HEK293T (cell line): ENCODE data around the gene FZD2.
A peak's percentile ranks its signal among the peaks of the same experiment; 100 is the strongest.
"Not testable (repeated sequence)": the region's sequence is repeated elsewhere in the genome, so short reads cannot be mapped to it uniquely, and the experiment has no call there.

Source experiments
- CTCF ChIA-PET: fragments of 350-600 bp; formaldehyde crosslinking; extraction: SDS; loops from one replicate; lab custom pipeline; 2021; ENCODE audit warnings: antibody characterized with exemption, inconsistent platforms; lab: Yijun Ruan, JAX
- POLR2A ChIA-PET: fragments of 350-600 bp; formaldehyde crosslinking; extraction: SDS; loops from one replicate; lab custom pipeline; 2020; ENCODE audit warnings: antibody characterized with exemption, inconsistent platforms; lab: Yijun Ruan, JAX
- DNase-seq: peaks from one replicate; pipeline ENCODE4 v3.0.0; 2012; ENCODE audit warnings: mixed read lengths; ENCODE audit errors: extremely low spot score
- ARNT ChIP-seq: fragments of 450-650 bp; IDR thresholded peaks from 2 replicates; pipeline ENCODE4 v1.6.1; 2017; ENCODE audit warnings: mild to moderate bottlenecking
- BHLHE40 ChIP-seq: fragments of 450-650 bp; IDR thresholded peaks from 2 replicates; pipeline ENCODE4 v1.6.1; 2016; ENCODE audit warnings: mild to moderate bottlenecking, moderate library complexity, borderline replicate concordance
- CTBP1 ChIP-seq: fragments of 450-650 bp; IDR thresholded peaks from 2 replicates; pipeline ENCODE4 v1.6.1; 2016; ENCODE audit warnings: borderline replicate concordance
- ELF4 ChIP-seq: fragments of 450-650 bp; IDR thresholded peaks from 2 replicates; pipeline ENCODE4 v1.6.1; 2017; ENCODE audit warnings: antibody characterized with exemption
- FOXA1 ChIP-seq: fragments of 450-650 bp; IDR thresholded peaks from 2 replicates; pipeline ENCODE4 v1.6.1; 2016; ENCODE audit warnings: mild to moderate bottlenecking
- FOXK2 ChIP-seq: fragments of 450-650 bp; IDR thresholded peaks from 2 replicates; pipeline ENCODE4 v1.6.1; 2016; ENCODE audit warnings: mild to moderate bottlenecking
- FOXM1 ChIP-seq: fragments of 450-650 bp; IDR thresholded peaks from 2 replicates; pipeline ENCODE4 v1.6.1; 2017; ENCODE audit warnings: mild to moderate bottlenecking, borderline replicate concordance
- HDGF ChIP-seq: fragments of 450-650 bp; IDR thresholded peaks from 2 replicates; pipeline ENCODE4 v1.6.1; 2017; ENCODE audit warnings: antibody characterized with exemption, borderline replicate concordance
- L3MBTL2 ChIP-seq: fragments of 450-650 bp; conservative IDR thresholded peaks from 2 replicates; pipeline ENCODE4 v1.6.1; 2016; ENCODE audit warnings: mild to moderate bottlenecking
- LEF1 ChIP-seq: fragments of 450-650 bp; IDR thresholded peaks from 2 replicates; pipeline ENCODE4 v1.6.1; 2017; ENCODE audit warnings: mild to moderate bottlenecking, borderline replicate concordance
- NFRKB ChIP-seq: fragments of 450-650 bp; IDR thresholded peaks from 2 replicates; pipeline ENCODE4 v1.6.1; 2016; ENCODE audit warnings: mild to moderate bottlenecking, moderate library complexity
- SP1 ChIP-seq: fragments of 450-650 bp; IDR thresholded peaks from 2 replicates; pipeline ENCODE4 v1.6.1; 2017
- SUZ12 ChIP-seq: fragments of 450-650 bp; IDR thresholded peaks from 2 replicates; pipeline ENCODE4 v1.6.1; 2016; ENCODE audit warnings: mild to moderate bottlenecking
- TARDBP ChIP-seq: fragments of 450-650 bp; IDR thresholded peaks from 2 replicates; pipeline ENCODE4 v1.6.1; 2016
- ZNF384 ChIP-seq: fragments of 450-650 bp; IDR thresholded peaks from 2 replicates; pipeline ENCODE4 v1.6.1; 2016
- TF ChIP-seq, protein P1 (sequence below): fragments of 450-650 bp; IDR thresholded peaks from 2 replicates; pipeline ENCODE4 v1.6.1; 2016

The FZD2 gene

DNA sequence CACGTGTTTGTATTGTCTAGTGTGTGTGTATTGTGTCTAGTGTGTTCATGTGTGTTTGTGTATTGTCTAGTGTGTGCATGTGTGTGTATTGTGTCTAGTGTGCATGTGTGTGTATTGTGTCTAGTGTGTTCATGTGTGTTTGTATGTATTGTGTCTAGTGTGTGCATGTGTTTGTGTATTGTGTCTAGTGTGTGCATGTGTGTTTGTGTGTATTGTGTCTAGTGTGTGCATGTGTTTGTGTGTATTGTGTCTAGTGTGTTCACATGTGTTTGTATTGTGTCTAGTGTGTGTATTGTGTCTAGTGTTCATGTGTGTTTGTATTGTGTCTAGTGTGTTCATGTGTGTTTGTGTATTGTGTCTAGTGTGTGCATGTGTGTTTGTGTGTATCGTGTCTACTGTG is 33.5 kb downstream of the FZD2 start:
- CTCF ChIA-PET, DNase-seq: not testable (repeated sequence)
- 0 out of 2 replicates have a peak, but pooled peaks have one; percentile 18 for TF ChIP-seq TARDBP

DNA sequence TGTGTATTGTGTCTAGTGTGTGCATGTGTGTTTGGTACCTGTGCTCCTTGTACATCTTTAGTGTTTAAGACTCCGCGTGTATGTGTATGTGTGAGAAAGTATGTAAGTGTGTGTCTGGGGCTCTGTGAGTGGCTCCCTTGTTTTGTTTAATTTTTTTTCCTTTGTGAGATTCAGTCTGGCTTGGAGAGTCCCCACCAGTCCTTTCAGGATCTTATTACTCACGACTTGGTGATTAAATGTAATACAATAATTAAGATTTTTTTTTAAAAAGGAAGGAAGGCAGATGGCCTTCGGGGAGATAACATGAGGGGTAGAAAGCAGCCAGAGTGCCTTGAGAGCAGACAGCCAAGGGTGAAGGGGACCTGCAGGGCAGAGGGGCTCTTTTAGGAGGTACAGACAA is 33.9 kb downstream of the FZD2 start:
- DNase-seq: no peak
- ChIA-PET CTCF (no interaction called here), POLR2A (no interaction called here)
- TF ChIP-seq ELF4: no peak
- no peak for TF ChIP-seq LEF1
- no peak for TF ChIP-seq FOXM1
- no peak for TF ChIP-seq BHLHE40
- TF ChIP-seq, protein P1, sequence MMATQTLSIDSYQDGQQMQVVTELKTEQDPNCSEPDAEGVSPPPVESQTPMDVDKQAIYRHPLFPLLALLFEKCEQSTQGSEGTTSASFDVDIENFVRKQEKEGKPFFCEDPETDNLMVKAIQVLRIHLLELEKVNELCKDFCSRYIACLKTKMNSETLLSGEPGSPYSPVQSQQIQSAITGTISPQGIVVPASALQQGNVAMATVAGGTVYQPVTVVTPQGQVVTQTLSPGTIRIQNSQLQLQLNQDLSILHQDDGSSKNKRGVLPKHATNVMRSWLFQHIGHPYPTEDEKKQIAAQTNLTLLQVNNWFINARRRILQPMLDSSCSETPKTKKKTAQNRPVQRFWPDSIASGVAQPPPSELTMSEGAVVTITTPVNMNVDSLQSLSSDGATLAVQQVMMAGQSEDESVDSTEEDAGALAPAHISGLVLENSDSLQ: no peak
- no peak for TF ChIP-seq L3MBTL2
- no peak for TF ChIP-seq ARNT
- no peak for TF ChIP-seq FOXA1
- TF ChIP-seq ZNF384: no peak
- no peak for TF ChIP-seq NFRKB
- no peak for TF ChIP-seq SUZ12
- TF ChIP-seq FOXK2: no peak
- no peak for TF ChIP-seq HDGF
- TF ChIP-seq CTBP1: no peak
- no peak for TF ChIP-seq TARDBP

More for the DNA sequence above, 33.5 kb downstream of the FZD2 start:
- POLR2A ChIA-PET: not testable (repeated sequence)

DNA sequence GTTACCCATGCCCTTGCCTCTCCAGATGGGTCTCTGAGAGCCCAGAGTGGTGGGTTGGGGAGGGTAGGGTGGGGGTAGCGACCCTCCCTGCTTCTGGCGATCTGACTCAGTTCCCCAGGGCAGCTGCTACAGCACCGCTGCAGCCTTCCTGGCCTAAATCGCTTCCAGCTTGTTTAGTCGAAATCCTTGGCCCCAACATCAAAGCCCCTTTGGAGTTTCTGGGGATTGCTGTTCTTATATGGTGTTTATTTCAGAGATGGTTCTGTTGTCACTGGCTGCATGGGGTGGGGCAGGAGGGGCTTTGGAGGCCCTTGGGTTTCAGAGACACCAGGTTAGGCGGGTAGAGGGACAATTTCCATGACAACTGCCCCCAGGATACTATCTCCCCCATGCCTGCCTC is 35.9 kb downstream of the FZD2 start:
- ChIA-PET CTCF (no interaction called here), POLR2A (no interaction called here)
- no peak for TF ChIP-seq LEF1
- TF ChIP-seq FOXK2: no peak
- TF ChIP-seq L3MBTL2: no peak
- TF ChIP-seq, protein P1: no peak
- no peak for TF ChIP-seq BHLHE40
- TF ChIP-seq CTBP1: no peak
- TF ChIP-seq HDGF: no peak
- TF ChIP-seq NFRKB: no peak
- TF ChIP-seq TARDBP: no peak
- no peak for DNase-seq

DNA sequence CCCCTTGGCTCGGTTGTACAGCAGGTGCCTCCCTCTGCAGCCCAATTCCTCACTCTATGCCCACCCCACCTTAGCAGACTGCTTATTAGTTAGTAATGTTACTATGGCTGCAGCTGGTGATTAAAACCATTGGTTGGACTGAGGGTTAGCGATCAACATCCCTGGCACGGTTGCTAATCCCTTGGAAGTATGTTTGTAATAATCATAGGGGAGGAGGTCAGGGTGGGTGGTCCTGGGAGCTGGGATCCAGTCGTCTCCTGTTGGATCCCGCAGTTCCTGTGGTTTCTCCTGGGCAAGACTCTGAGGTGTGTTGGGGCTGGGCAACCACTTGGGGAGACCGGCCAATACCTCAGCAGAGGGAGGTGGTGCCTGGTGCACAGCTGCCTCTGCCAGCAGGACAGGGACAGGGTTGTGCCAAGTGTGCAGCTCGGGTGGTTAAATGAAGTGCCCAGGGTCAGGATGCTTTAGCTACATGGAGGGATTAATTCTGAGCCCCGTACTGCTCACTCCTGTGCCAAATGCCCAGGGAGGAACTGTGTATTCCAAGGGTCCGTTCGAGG is 38.0 kb downstream of the FZD2 start:
- TF ChIP-seq CTBP1: no peak
- no peak for TF ChIP-seq FOXM1
- TF ChIP-seq HDGF: no peak
- no peak for TF ChIP-seq FOXA1
- no peak for TF ChIP-seq L3MBTL2
- no peak for TF ChIP-seq SP1
- no peak for TF ChIP-seq ZNF384
- no peak for TF ChIP-seq ARNT
- TF ChIP-seq SUZ12: no peak
- no peak for TF ChIP-seq ELF4
- no peak for TF ChIP-seq BHLHE40
- no peak for TF ChIP-seq NFRKB
- TF ChIP-seq, protein P1: no peak
- TF ChIP-seq LEF1: no peak
- ChIA-PET CTCF (no interaction called here), POLR2A (interaction anchor here (1.0 kb wide), 1 partner anchor 38 kb away, joined by 5 read pairs; the partner anchor contains the start of gene FZD2)
- DNase-seq: no peak

DNA sequence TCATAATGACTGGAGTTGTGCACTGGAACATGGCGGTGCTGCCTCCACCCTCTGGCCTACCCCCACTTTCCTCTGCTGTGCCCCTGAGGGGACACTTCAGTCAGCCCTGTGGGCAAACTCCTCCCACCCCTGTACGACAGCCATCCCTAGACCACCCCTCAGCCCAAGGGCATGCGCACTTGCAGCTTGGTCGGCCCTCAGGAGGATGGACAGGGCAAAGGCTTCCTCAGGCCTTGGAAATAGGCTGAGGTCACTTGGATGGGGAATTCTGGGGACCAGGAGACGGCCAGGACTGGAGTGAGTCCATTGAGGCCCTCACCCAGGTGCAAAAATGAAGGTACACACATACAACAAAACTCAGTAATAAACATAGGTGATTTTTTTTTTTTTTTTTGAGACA is 41.0 kb downstream of the FZD2 start:
- POLR2A ChIA-PET: no interaction called here
- TF ChIP-seq HDGF (no peak), ZNF384 (no peak), FOXA1 (no peak), SP1 (no peak), FOXK2 (no peak), NFRKB (no peak)
- DNase-seq: no peak
- CTCF ChIA-PET: no interaction called here

DNA sequence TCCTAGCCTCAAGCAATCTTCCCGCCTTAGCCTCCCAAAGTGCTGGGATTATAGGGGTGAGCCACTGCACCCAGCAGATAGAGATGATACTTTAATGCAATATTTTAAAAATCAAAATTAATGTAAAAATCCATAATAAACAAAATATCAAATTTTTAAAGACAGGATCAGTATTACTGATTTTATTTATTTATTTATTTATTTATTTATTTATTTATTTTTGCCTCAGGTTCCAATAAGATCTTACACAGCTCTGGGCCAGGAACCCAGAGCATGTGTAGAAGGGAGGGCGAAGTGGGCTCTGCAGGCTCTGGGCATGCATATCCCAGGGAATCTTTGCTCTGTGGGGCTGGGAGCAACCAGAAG is 41.6 kb downstream of the FZD2 start:
- POLR2A ChIA-PET: interaction anchor here (1.8 kb wide), 1 partner anchor 9 kb away, joined by 5 read pairs; no protein-coding TSS in a partner anchor
- CTCF ChIA-PET: no interaction called here
- DNase-seq: no peak
- TF ChIP-seq TARDBP (no peak), BHLHE40 (no peak), FOXA1 (no peak), SUZ12 (no peak), CTBP1 (no peak), L3MBTL2 (no peak), HDGF (no peak), LEF1 (no peak), FOXM1 (no peak), SP1 (no peak), ARNT (no peak), ELF4 (no peak), ZNF384 (no peak), FOXK2 (no peak), NFRKB (no peak)
- TF ChIP-seq, protein P1: no peak
